HCT116 (cell line): ENCODE data around the gene LMBR1L. TPM values are rescaled to one million over a fixed set of nuclear protein-coding genes. Genes with fewer than 3 reads are reported as not detected.

Source experiments
- ATAC-seq: fragments of 200-7000 bp; cut with Tn5 transposase; 2 replicates; pipeline ENCODE4 v1.9.1; 2020; ENCODE audit warnings: mild to moderate bottlenecking, moderate library complexity
- BruUV-seq: library from RNA; stranded (reverse); fragments of 400-500 nt; replicated peaks from 2 replicates; lab custom pipeline; 2021; lab: Mats Ljungman, UMichigan
- CTCF ChIA-PET: fragments of 300-600 bp; sonication (Branson Sonifier 250); formaldehyde crosslinking; loops from one replicate; lab custom pipeline; 2021; ENCODE audit warnings: antibody characterized with exemption; lab: Charles Lee
- POLR2A ChIA-PET: fragments of 300-600, 350-600 bp; sonication (Branson Sonifier 250); formaldehyde crosslinking; loops from one replicate; lab custom pipeline; 2021; ENCODE audit warnings: antibody characterized with exemption; lab: Charles Lee
- RAD21 ChIA-PET, 2 experiments: fragments of 300-600 bp; sonication (Branson Sonifier 250); formaldehyde crosslinking; loops; one replicate each; lab custom pipeline; 2023; ENCODE audit warnings: low total read pairs in 2 of 2; ENCODE audit not compliant: uncharacterized antibody in 2 of 2, unreplicated experiment in 2 of 2, low non-redundant PET in 1 of 2; lab: Charles Lee
- DNase-seq: peaks from one replicate; pipeline ENCODE4 v3.0.0-alpha.2; 2010; ENCODE audit warnings: low read depth, low spot score
- H2AFZ ChIP-seq: fragments of 200-600 bp; shearing (Covaris generic), sonication (generic); 2 replicates; pipeline ENCODE4 v1.6.1; 2017; ENCODE audit warnings: low read depth, mixed run types, mixed read lengths, antibody characterized with exemption, low read length; ENCODE audit not compliant: poor library complexity, severe bottlenecking
- H3K27ac ChIP-seq: 2 replicates; pipeline ENCODE4 v1.5.1; 2012; ENCODE audit warnings: low read depth, low read length
- H3K27me3 ChIP-seq: fragments of 200-600 bp; sonication (generic); 2 replicates; pipeline ENCODE4 v1.6.1; 2016; ENCODE audit warnings: mixed run types, low read length, mixed read lengths; ENCODE audit not compliant: insufficient read depth
- H3K36me3 ChIP-seq, 2 experiments: fragments of 200-500 bp in 1 of 2; fragments of 200-600 bp in 1 of 2; sonication (Bioruptor generic) in 1 of 2; sonication (generic) in 1 of 2; 2 replicates each; pipeline versions ENCODE4 v1.5.1 to v1.6.1; 2014 to 2016; ENCODE audit warnings: low read length in 2 of 2, inconsistent platforms in 1 of 2, mixed read lengths in 1 of 2, mixed run types in 1 of 2; ENCODE audit not compliant: insufficient read depth in 2 of 2, control insufficient read depth in 1 of 2
- H3K4me1 ChIP-seq, 2 experiments: fragments of 200-600 bp in 1 of 2; sonication (generic) in 1 of 2; 2 replicates each; pipeline versions ENCODE4 v1.5.1 to v1.6.1; 2012 to 2017; ENCODE audit warnings: low read length in 2 of 2, inconsistent platforms in 1 of 2, mild to moderate bottlenecking in 1 of 2, mixed read lengths in 1 of 2, mixed run types in 1 of 2, moderate library complexity in 1 of 2; ENCODE audit not compliant: insufficient read depth in 2 of 2, control insufficient read depth in 1 of 2
- H3K4me2 ChIP-seq: fragments of 200-600 bp; sonication (generic); 2 replicates; pipeline ENCODE4 v1.6.1; 2017; ENCODE audit warnings: mixed run types, low read length, mixed read lengths
- H3K4me3 ChIP-seq, 2 experiments: fragments of 200-600 bp in 1 of 2; sonication (generic) in 1 of 2; replicated peaks in 1 of 2; 2 replicates each; pipeline ENCODE4 v1.5.1; 2011 to 2016; ENCODE audit warnings: low read length in 2 of 2, control low read depth in 1 of 2, low read depth in 1 of 2, mild to moderate bottlenecking in 1 of 2, mixed read lengths in 1 of 2, mixed run types in 1 of 2
- H3K79me2 ChIP-seq: fragments of 200-600 bp; sonication (generic); 2 replicates; pipeline ENCODE4 v1.6.1; 2017; ENCODE audit warnings: mild to moderate bottlenecking, mixed run types, low read length, moderate library complexity, mixed read lengths; ENCODE audit not compliant: insufficient read depth
- H3K9ac ChIP-seq: fragments of 200-600 bp; sonication (generic); 2 replicates; pipeline ENCODE4 v1.6.1; 2016; ENCODE audit warnings: low read length, mixed read lengths
- H3K9me2 ChIP-seq: fragments of 200-600 bp; sonication (generic), shearing (Covaris generic); 2 replicates; pipeline ENCODE4 v1.6.1; 2017; ENCODE audit warnings: mixed run types, mild to moderate bottlenecking, moderate library complexity; ENCODE audit not compliant: insufficient read depth
- H3K9me3 ChIP-seq, 2 experiments: fragments of 200-500 bp in 1 of 2; fragments of 200-600 bp in 1 of 2; sonication (Bioruptor generic) in 1 of 2; sonication (generic) in 1 of 2; 2 replicates each; pipeline ENCODE4 v1.6.1; 2014 to 2017; ENCODE audit warnings: low read length in 2 of 2, mixed read lengths in 2 of 2, inconsistent platforms in 1 of 2, low read depth in 1 of 2, mild to moderate bottlenecking in 1 of 2, mixed run types in 1 of 2, moderate library complexity in 1 of 2; ENCODE audit not compliant: control insufficient read depth in 1 of 2, insufficient read depth in 1 of 2
- H4K20me1 ChIP-seq: fragments of 200-600 bp; sonication (generic), shearing (Covaris generic); 2 replicates; pipeline ENCODE4 v1.6.1; 2017; ENCODE audit warnings: mixed run types, mild to moderate bottlenecking, moderate library complexity; ENCODE audit not compliant: insufficient read depth
- CBX3 ChIP-seq: IDR thresholded peaks from 2 replicates; pipeline ENCODE4 v1.6.1; 2012; ENCODE audit warnings: low read depth
- CEBPB ChIP-seq: IDR thresholded peaks from 2 replicates; pipeline ENCODE4 v1.6.1; 2012; ENCODE audit warnings: low read depth
- EZH2phosphoT487 ChIP-seq: fragments of 200-600 bp; IDR thresholded peaks from 2 replicates; pipeline ENCODE4 v1.6.1; 2018; ENCODE audit warnings: antibody characterized with exemption, borderline replicate concordance
- JUND ChIP-seq: IDR thresholded peaks from 2 replicates; pipeline ENCODE4 v1.6.1; 2012
- RAD21 ChIP-seq: IDR thresholded peaks from 2 replicates; pipeline ENCODE4 v1.6.1; 2012; ENCODE audit warnings: low read depth, mild to moderate bottlenecking
- SRF ChIP-seq: IDR thresholded peaks from 2 replicates; pipeline ENCODE4 v1.6.1; 2012; ENCODE audit warnings: low read depth
- ZNF274 ChIP-seq: fragments of 200-500 bp; sonication (Bioruptor generic); IDR thresholded peaks from 2 replicates; pipeline ENCODE4 v1.6.1; 2014; ENCODE audit warnings: mild to moderate bottlenecking, low read depth, low read length, inconsistent platforms
- intact Hi-C: fragments of 100-400 bp; cut with micrococcal nuclease; formaldehyde crosslinking; loops from 2 replicates; pipeline ENCODE4 v1.10.0; 2022
- total RNA-seq: library from RNA; stranded (reverse); gene quantifications from one replicate; pipeline ENCODE4 v1.2.1, GENCODE V29; 2021; ENCODE audit not compliant: unreplicated experiment
- TF ChIP-seq, protein P1 (sequence below): IDR thresholded peaks from 2 replicates; pipeline ENCODE4 v1.6.1; 2012; ENCODE audit warnings: low read depth
- TF ChIP-seq, protein P2 (sequence below), 3 experiments: fragments of 200-600 bp in 1 of 3; sonication (generic) in 1 of 3; IDR thresholded peaks in 2 of 3; conservative IDR thresholded peaks in 1 of 3; 2 replicates each; pipeline ENCODE4 v1.5.1; 2012 to 2017; ENCODE audit warnings: low read depth in 2 of 3, low read length in 2 of 3, antibody characterized with exemption in 1 of 3, borderline replicate concordance in 1 of 3, control low read depth in 1 of 3, mild to moderate bottlenecking in 1 of 3, mixed read lengths in 1 of 3, mixed run types in 1 of 3, moderate library complexity in 1 of 3; ENCODE audit not compliant: insufficient read depth in 1 of 3
- TF ChIP-seq, protein P3 (sequence below): IDR thresholded peaks from 2 replicates; pipeline ENCODE4 v1.6.1; 2012
- TF ChIP-seq, protein P4 (sequence below): IDR thresholded peaks from 2 replicates; pipeline ENCODE4 v1.6.1; 2011; ENCODE audit warnings: mild to moderate bottlenecking, low read length, moderate library complexity; ENCODE audit not compliant: insufficient replicate concordance; ENCODE audit errors: extremely low read depth
- TF ChIP-seq, protein P5 (sequence below): IDR thresholded peaks from 2 replicates; pipeline ENCODE4 v1.6.1; 2012

The LMBR1L gene
- total RNA-seq, 1 experiment from 2014 or later = 44.4 TPM

DNA sequence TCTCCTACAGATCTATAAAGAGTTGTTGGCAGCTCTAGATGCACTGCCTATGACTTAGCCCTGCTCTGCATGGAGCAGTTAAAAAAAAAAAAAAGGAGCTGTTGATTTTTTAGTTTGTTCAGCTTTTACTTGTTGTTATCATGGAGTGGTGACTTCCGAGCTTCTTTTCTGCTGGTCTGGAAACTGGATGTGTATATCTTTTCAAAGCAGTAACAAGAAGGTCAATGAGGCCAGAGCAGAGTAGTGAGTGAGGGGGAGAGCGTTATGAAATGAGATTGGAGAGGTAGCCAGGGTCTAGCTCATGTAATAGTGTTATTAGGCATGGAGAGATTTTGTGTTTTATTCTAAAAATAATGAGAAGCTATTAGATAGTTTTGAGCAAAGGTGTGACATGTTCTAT is 33.7 kb upstream of the LMBR1L start (continued):
- TF ChIP-seq CEBPB (no peak), JUND (no peak), CBX3 (no peak), SRF (no peak)
- TF ChIP-seq, protein P1, sequence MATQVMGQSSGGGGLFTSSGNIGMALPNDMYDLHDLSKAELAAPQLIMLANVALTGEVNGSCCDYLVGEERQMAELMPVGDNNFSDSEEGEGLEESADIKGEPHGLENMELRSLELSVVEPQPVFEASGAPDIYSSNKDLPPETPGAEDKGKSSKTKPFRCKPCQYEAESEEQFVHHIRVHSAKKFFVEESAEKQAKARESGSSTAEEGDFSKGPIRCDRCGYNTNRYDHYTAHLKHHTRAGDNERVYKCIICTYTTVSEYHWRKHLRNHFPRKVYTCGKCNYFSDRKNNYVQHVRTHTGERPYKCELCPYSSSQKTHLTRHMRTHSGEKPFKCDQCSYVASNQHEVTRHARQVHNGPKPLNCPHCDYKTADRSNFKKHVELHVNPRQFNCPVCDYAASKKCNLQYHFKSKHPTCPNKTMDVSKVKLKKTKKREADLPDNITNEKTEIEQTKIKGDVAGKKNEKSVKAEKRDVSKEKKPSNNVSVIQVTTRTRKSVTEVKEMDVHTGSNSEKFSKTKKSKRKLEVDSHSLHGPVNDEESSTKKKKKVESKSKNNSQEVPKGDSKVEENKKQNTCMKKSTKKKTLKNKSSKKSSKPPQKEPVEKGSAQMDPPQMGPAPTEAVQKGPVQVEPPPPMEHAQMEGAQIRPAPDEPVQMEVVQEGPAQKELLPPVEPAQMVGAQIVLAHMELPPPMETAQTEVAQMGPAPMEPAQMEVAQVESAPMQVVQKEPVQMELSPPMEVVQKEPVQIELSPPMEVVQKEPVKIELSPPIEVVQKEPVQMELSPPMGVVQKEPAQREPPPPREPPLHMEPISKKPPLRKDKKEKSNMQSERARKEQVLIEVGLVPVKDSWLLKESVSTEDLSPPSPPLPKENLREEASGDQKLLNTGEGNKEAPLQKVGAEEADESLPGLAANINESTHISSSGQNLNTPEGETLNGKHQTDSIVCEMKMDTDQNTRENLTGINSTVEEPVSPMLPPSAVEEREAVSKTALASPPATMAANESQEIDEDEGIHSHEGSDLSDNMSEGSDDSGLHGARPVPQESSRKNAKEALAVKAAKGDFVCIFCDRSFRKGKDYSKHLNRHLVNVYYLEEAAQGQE = no peak
- TF ChIP-seq, all 23 proteins: peak for 0

DNA sequence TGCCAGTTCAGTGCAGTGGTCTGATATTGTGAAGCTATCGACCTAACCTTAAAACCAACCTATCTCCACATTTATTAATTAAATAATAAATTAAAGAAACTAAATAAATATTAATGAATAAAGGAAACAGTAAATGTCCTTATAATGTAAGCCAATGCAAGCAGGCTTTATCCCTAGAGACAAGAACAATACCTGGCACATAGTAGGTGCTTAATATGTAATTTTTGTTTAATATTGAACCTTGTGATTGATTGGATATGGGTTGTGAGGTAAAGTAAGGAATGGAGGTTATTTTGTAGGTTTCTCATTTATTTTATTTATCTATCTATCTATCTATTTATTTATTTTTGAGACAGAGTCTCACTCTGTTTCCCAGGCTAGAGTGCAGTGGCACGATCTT is 28.4 kb upstream of the LMBR1L start:
- Histone ChIP-seq H3K27me3 (no peaks in the 10 kb centered on the region), H2AFZ (no peak overlapping the region), H3K9me2 (no peaks in the 10 kb centered on the region), H3K36me3 (no peaks in the 10 kb centered on the region), H3K79me2 (0 out of 2 replicates have a peak, but pooled peaks cover under 1% of the 10 kb centered on the region), H3K9ac (no peak overlapping the region), H3K4me1 (no peaks in the 10 kb centered on the region), H3K4me2 (no peak overlapping the region), H3K27ac (no peak overlapping the region), H3K9me3 (no peaks in the 10 kb centered on the region), H3K4me3 (no peak overlapping the region), H4K20me1 (no peaks in the 10 kb centered on the region)
- intact Hi-C loops = loop anchor here (10.0 kb wide), 1 partner anchor 96 kb away; no protein-coding TSS in a partner anchor
- CTCF ChIA-PET = no interaction called here
- POLR2A ChIA-PET = interaction anchor here (2.3 kb wide), 1 partner anchor 8 kb away, joined by 17 read pairs; the partner anchor contains the start of gene TUBA1B
- DNase-seq = no peak
- no peak for ATAC-seq
- RAD21 ChIA-PET = no interaction called here
- BruUV-seq = no TSS peak
- TF ChIP-seq, protein P2, sequence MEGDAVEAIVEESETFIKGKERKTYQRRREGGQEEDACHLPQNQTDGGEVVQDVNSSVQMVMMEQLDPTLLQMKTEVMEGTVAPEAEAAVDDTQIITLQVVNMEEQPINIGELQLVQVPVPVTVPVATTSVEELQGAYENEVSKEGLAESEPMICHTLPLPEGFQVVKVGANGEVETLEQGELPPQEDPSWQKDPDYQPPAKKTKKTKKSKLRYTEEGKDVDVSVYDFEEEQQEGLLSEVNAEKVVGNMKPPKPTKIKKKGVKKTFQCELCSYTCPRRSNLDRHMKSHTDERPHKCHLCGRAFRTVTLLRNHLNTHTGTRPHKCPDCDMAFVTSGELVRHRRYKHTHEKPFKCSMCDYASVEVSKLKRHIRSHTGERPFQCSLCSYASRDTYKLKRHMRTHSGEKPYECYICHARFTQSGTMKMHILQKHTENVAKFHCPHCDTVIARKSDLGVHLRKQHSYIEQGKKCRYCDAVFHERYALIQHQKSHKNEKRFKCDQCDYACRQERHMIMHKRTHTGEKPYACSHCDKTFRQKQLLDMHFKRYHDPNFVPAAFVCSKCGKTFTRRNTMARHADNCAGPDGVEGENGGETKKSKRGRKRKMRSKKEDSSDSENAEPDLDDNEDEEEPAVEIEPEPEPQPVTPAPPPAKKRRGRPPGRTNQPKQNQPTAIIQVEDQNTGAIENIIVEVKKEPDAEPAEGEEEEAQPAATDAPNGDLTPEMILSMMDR (IDR thresholded peaks at IDR 0.05 in 2 of 3, conservative IDR thresholded peaks at IDR 0.05 in 1 of 3; ENCODE audit: borderline replicate concordance in 1 of 3, insufficient read depth in 1 of 3, low read depth in 2 of 3, low read length in 2 of 3) = no peak
- TF ChIP-seq, protein P3, sequence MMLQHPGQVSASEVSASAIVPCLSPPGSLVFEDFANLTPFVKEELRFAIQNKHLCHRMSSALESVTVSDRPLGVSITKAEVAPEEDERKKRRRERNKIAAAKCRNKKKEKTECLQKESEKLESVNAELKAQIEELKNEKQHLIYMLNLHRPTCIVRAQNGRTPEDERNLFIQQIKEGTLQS = no peak
- no peak for TF ChIP-seq ZNF274
- TF ChIP-seq, protein P4, sequence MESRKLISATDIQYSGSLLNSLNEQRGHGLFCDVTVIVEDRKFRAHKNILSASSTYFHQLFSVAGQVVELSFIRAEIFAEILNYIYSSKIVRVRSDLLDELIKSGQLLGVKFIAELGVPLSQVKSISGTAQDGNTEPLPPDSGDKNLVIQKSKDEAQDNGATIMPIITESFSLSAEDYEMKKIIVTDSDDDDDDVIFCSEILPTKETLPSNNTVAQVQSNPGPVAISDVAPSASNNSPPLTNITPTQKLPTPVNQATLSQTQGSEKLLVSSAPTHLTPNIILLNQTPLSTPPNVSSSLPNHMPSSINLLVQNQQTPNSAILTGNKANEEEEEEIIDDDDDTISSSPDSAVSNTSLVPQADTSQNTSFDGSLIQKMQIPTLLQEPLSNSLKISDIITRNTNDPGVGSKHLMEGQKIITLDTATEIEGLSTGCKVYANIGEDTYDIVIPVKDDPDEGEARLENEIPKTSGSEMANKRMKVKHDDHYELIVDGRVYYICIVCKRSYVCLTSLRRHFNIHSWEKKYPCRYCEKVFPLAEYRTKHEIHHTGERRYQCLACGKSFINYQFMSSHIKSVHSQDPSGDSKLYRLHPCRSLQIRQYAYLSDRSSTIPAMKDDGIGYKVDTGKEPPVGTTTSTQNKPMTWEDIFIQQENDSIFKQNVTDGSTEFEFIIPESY = no peak
- no peak for TF ChIP-seq RAD21
- TF ChIP-seq, protein P1 = no peak
- TF ChIP-seq JUND = no peak
- TF ChIP-seq, protein P5, sequence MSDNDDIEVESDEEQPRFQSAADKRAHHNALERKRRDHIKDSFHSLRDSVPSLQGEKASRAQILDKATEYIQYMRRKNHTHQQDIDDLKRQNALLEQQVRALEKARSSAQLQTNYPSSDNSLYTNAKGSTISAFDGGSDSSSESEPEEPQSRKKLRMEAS = no peak
- no peak for TF ChIP-seq EZH2phosphoT487
